KMS-11 (cell line): Measurements from ENCODE around the gene GALNT2.

Experiments used
- H2AFZ ChIP-seq: fragments of 200-600 bp; sonication (generic); 2 replicates; pipeline ENCODE4 v1.6.1; 2016; ENCODE audit warnings: antibody characterized with exemption, mixed run types, low read depth
- H3K27ac ChIP-seq: fragments of 200-600 bp; sonication (generic); 2 replicates; pipeline ENCODE4 v1.6.1; 2016; ENCODE audit warnings: mild to moderate bottlenecking, mixed run types
- H3K27me3 ChIP-seq: fragments of 200-600 bp; sonication (generic); 2 replicates; pipeline ENCODE4 v1.6.1; 2017; ENCODE audit warnings: mild to moderate bottlenecking, low read depth, mixed run types, moderate library complexity; ENCODE audit not compliant: insufficient read depth
- H3K36me3 ChIP-seq: fragments of 200-600 bp; sonication (generic); 2 replicates; pipeline ENCODE4 v1.6.1; 2017; ENCODE audit warnings: mild to moderate bottlenecking, mixed run types; ENCODE audit not compliant: insufficient read depth
- H3K4me1 ChIP-seq: fragments of 200-600 bp; sonication (generic); 2 replicates; pipeline ENCODE4 v1.6.1; 2016; ENCODE audit warnings: mild to moderate bottlenecking, low read depth, mixed run types; ENCODE audit not compliant: poor library complexity, severe bottlenecking
- H3K4me2 ChIP-seq: fragments of 200-600 bp; sonication (generic); 2 replicates; pipeline ENCODE4 v1.7.0; 2016; ENCODE audit warnings: mild to moderate bottlenecking, mixed run types
- H3K4me3 ChIP-seq: fragments of 200-600 bp; sonication (generic); IDR thresholded peaks from 2 replicates; pipeline ENCODE4 v1.6.1; 2017; ENCODE audit warnings: low read depth, low read length, mixed read lengths; ENCODE audit not compliant: insufficient read depth
- H3K79me2 ChIP-seq: fragments of 200-600 bp; sonication (generic); 2 replicates; pipeline ENCODE4 v1.6.1; 2016; ENCODE audit warnings: low read depth, mixed run types; ENCODE audit not compliant: insufficient read depth
- H3K9ac ChIP-seq: fragments of 200-600 bp; sonication (generic); 2 replicates; pipeline ENCODE4 v1.6.1; 2016; ENCODE audit warnings: mild to moderate bottlenecking, mixed run types
- H4K20me1 ChIP-seq: fragments of 200-600 bp; sonication (generic); 2 replicates; pipeline ENCODE4 v1.6.1; 2016; ENCODE audit warnings: mild to moderate bottlenecking, mixed run types; ENCODE audit not compliant: insufficient read depth
- CTCF ChIP-seq: fragments of 200-600 bp; sonication (generic); conservative IDR thresholded peaks from 2 replicates; pipeline ENCODE4 v1.6.1; 2017; ENCODE audit warnings: low read depth, mild to moderate bottlenecking, antibody characterized with exemption, low read length, moderate library complexity, mixed read lengths

The GALNT2 gene

GRCh38 chr1:230220907-230221306 lies 153.9 kb downstream of the GALNT2 start:
- no peaks in the 10 kb centered on the region for H3K27me3 ChIP-seq
- H4K20me1 ChIP-seq: no peaks in the 10 kb centered on the region; the same call in 1 of the 2 replicates
- H3K36me3 ChIP-seq: no peaks in the 10 kb centered on the region
- H3K4me1 ChIP-seq: peaks cover 4% of the 10 kb centered on the region
- TF ChIP-seq CTCF: no peak
- no peak overlapping the region for H3K27ac ChIP-seq
- H2AFZ ChIP-seq: no peak overlapping the region
- H3K79me2 ChIP-seq: peaks cover 57% of the 10 kb centered on the region
- no peak overlapping the region for H3K4me3 ChIP-seq
- H3K4me2 ChIP-seq: no peak overlapping the region
- H3K9ac ChIP-seq: no peak overlapping the region

- Histone ChIP-seq H2AFZ (no peak overlapping the region), H3K4me2 (no peak overlapping the region), H3K27me3 (no peaks in the 10 kb centered on the region), H4K20me1 (no peaks in the 10 kb centered on the region; the same call in 1 of the 2 replicates), H3K9ac (no peak overlapping the region), H3K4me3 (no peak overlapping the region), H3K79me2 (peaks cover 46% of the 10 kb centered on the region; the same call in 1 of the 2 replicates), H3K36me3 (no peaks in the 10 kb centered on the region), H3K4me1 (no peaks in the 10 kb centered on the region), H3K27ac (no peak overlapping the region)
- TF ChIP-seq CTCF: no peak
Measured at GRCh38 chr1:230222678-230223077, 155.6 kb downstream of the GALNT2 start.

GRCh38 chr1:230224101-230224960 lies 157.3 kb downstream of the GALNT2 start:
- H2AFZ ChIP-seq: no peak overlapping the region
- no peaks in the 10 kb centered on the region for H3K27me3 ChIP-seq
- H3K4me2 ChIP-seq: no peak overlapping the region
- H3K9ac ChIP-seq: no peak overlapping the region
- no peak overlapping the region for H3K4me3 ChIP-seq
- H3K79me2 ChIP-seq: peaks cover 46% of the 10 kb centered on the region; the same call in 1 of the 2 replicates
- no peak overlapping the region for H3K27ac ChIP-seq
- H3K4me1 ChIP-seq: no peaks in the 10 kb centered on the region
- no peaks in the 10 kb centered on the region; the same call in 1 of the 2 replicates for H4K20me1 ChIP-seq
- H3K36me3 ChIP-seq: no peaks in the 10 kb centered on the region
- TF ChIP-seq CTCF: no peak

GRCh38 chr1:230226007-230226800 lies 159.2 kb downstream of the GALNT2 start:
- H3K4me2 ChIP-seq: no peak overlapping the region
- H3K9ac ChIP-seq: no peak overlapping the region
- H3K36me3 ChIP-seq: no peaks in the 10 kb centered on the region; the same call in 1 of the 2 replicates
- no peak for TF ChIP-seq CTCF
- no peaks in the 10 kb centered on the region for H3K4me1 ChIP-seq
- no peak overlapping the region for H3K4me3 ChIP-seq
- no peaks in the 10 kb centered on the region; the same call in 1 of the 2 replicates for H4K20me1 ChIP-seq
- peaks cover 32% of the 10 kb centered on the region; the same call in 1 of the 2 replicates for H3K79me2 ChIP-seq
- H2AFZ ChIP-seq: no peak overlapping the region
- H3K27ac ChIP-seq: no peak overlapping the region
- H3K27me3 ChIP-seq: no peaks in the 10 kb centered on the region
